ENCODE measurements around the gene NUDT8. TPM values are rescaled to one million over a fixed set of nuclear protein-coding genes. Genes with fewer than 3 reads are reported as not detected.

The NUDT8 gene
- total RNA-seq, 2 donors from 2014 or later, result 11.5 to 21.8 TPM

DNA sequence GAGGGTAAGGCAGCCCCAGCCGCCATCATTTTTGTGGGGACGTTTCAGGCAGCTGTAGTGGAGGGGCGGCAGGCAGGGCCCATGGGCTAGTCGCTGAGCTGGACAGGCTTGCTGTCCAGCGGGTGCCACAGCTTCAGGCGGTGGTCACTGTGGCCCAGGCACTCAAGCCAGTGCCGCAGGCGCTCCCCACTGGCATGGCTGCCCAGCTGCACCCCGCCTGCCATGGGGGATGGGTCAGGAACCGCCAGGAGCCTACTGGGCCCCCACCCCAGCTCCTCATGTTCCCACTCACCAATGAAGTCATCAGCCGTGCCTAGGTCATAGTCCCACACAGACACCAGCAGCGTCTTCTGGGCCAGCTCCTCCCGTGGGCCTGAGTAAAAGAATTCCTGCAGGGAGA is 17.0 kb downstream of the NUDT8 start:
- ATAC-seq (no peak), DNase-seq (no peak)
- 91 to 92% methylated on average over 2 to 11 of the region's 13 CpGs for WGBS, 2 donors

GRCh38 chr11:67611704-67612587 is 17.8 kb downstream of the NUDT8 start:
- intact Hi-C loops (cut with DNase I), result no loop called here
- DNase-seq (no peak), ATAC-seq (no peak)
- Histone ChIP-seq H3K27ac (no peak overlapping the region), H3K36me3 (replicated peaks in 1 of 2; ENCODE audit: insufficient read depth in 1 of 2, low read depth in 2 of 2) (peaks cover 0 to 16% of the 10 kb centered on the region in 2 donors), H3K9me3 (no peaks in the 10 kb centered on the region), H3K4me3 (no peak overlapping the region), H3K27me3 (no peaks in the 10 kb centered on the region), H3K4me1 (peaks cover 32% of the 10 kb centered on the region)
- TF ChIP-seq POLR2A (IDR thresholded peaks at IDR 0.05), result no peak
- TF ChIP-seq, protein P1, sequence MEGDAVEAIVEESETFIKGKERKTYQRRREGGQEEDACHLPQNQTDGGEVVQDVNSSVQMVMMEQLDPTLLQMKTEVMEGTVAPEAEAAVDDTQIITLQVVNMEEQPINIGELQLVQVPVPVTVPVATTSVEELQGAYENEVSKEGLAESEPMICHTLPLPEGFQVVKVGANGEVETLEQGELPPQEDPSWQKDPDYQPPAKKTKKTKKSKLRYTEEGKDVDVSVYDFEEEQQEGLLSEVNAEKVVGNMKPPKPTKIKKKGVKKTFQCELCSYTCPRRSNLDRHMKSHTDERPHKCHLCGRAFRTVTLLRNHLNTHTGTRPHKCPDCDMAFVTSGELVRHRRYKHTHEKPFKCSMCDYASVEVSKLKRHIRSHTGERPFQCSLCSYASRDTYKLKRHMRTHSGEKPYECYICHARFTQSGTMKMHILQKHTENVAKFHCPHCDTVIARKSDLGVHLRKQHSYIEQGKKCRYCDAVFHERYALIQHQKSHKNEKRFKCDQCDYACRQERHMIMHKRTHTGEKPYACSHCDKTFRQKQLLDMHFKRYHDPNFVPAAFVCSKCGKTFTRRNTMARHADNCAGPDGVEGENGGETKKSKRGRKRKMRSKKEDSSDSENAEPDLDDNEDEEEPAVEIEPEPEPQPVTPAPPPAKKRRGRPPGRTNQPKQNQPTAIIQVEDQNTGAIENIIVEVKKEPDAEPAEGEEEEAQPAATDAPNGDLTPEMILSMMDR (IDR thresholded peaks at IDR 0.05), result no peak
- 88 to 89% methylated on average over 25 to 35 of the region's 37 CpGs for WGBS, 2 donors

More for the DNA sequence above, 17.0 kb downstream of the NUDT8 start:
- H3K4me1 ChIP-seq, result peaks cover 26% of the 10 kb centered on the region
- TF ChIP-seq, protein P1 (IDR thresholded peaks at IDR 0.05), result no peak
- no peak for TF ChIP-seq POLR2A (IDR thresholded peaks at IDR 0.05)
- H3K27ac ChIP-seq, result no peak overlapping the region
- peaks cover 0 to 16% of the 10 kb centered on the region in 2 donors for H3K36me3 ChIP-seq (replicated peaks in 1 of 2; ENCODE audit: insufficient read depth in 1 of 2, low read depth in 2 of 2)
- intact Hi-C loops (cut with DNase I), result no loop called here
- no peaks in the 10 kb centered on the region for H3K27me3 ChIP-seq
- H3K4me3 ChIP-seq, result no peak overlapping the region
- no peaks in the 10 kb centered on the region for H3K9me3 ChIP-seq

DNA sequence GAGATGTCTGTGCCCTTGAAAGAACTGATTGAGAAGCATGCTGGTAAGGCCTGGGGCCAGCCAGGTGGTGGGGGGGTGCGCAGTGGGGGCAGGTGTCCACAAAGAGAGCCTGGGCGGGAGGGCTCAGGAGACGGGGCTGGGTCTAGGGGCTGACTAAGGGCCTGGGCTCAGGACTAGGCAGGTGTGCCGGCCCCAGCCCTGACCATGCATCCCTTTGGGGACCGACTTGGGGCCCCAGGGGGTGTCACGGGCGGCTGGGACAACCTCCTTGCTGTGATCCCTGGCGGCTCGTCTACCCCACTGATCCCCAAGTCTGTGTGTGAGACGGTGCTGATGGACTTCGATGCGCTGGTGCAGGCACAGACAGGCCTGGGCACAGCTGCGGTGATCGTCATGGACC is 18.6 kb downstream of the NUDT8 start:
- H3K4me3 ChIP-seq, result no peak overlapping the region
- H3K9me3 ChIP-seq, result no peaks in the 10 kb centered on the region
- no peaks in the 10 kb centered on the region for H3K27me3 ChIP-seq
- ATAC-seq, result no peak
- intact Hi-C loops (cut with DNase I), result no loop called here
- peaks cover 0 to 16% of the 10 kb centered on the region in 2 donors for H3K36me3 ChIP-seq (replicated peaks in 1 of 2; ENCODE audit: insufficient read depth in 1 of 2, low read depth in 2 of 2)
- no peak overlapping the region for H3K27ac ChIP-seq
- DNase-seq, result no peak
- peaks cover 35% of the 10 kb centered on the region for H3K4me1 ChIP-seq
- TF ChIP-seq, protein P1 (IDR thresholded peaks at IDR 0.05), result no peak
- TF ChIP-seq POLR2A (IDR thresholded peaks at IDR 0.05), result no peak
- 92 to 96% methylated on average over 5 to 14 of the region's 14 CpGs for WGBS, 2 donors

DNA sequence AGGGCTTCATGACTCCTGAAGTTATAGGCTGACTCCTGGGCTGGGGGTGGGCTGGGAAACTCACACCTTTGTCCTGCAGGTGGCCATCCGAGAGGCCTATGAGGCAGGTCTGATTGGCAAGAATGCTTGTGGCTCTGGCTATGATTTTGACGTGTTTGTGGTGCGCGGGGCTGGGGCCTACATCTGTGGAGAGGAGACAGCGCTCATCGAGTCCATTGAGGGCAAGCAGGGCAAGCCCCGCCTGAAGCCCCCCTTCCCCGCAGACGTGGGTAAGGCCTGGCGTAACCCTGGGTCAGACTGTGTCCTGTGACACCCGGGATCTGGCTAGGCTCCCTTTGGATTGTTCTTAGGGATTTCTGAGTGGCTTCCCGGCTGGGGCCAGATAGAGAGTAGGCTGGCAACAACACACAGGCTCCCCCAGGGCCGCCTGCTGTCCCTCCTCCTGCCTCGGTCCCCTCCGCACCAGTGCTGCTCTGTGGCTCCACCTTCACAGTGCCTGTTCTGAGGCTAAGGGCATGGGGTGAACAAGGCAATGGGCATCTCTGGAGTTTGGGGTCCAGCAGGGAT is 19.4 kb downstream of the NUDT8 start:
- no peak overlapping the region for H3K4me3 ChIP-seq
- intact Hi-C loops (cut with DNase I), result no loop called here
- no peak for DNase-seq
- H3K4me1 ChIP-seq, result peaks cover 38% of the 10 kb centered on the region
- no peaks in the 10 kb centered on the region for H3K27me3 ChIP-seq
- H3K9me3 ChIP-seq, result no peaks in the 10 kb centered on the region
- H3K36me3 ChIP-seq (replicated peaks in 1 of 2; ENCODE audit: insufficient read depth in 1 of 2, low read depth in 2 of 2), result peaks cover 0 to 16% of the 10 kb centered on the region in 2 donors
- H3K27ac ChIP-seq, result no peak overlapping the region
- TF ChIP-seq, protein P1 (IDR thresholded peaks at IDR 0.05), result no peak
- TF ChIP-seq POLR2A (IDR thresholded peaks at IDR 0.05), result no peak
- WGBS, 2 donors, result 88 to 93% methylated on average over 10 to 15 of the region's 15 CpGs
- ATAC-seq, result no peak
